OCI-LY7 (cell line): Measurements from ENCODE around the gene TBC1D10A. TPM values are rescaled to one million over a fixed set of nuclear protein-coding genes. Genes with fewer than 3 reads are reported as not detected.

Experiments used
- BruUV-seq: library from RNA; stranded (reverse); fragments of 400-500 nt; replicated peaks from 2 replicates; lab custom pipeline; 2021; lab: Mats Ljungman, UMichigan
- CTCF ChIA-PET: fragments of 300-600 bp; sonication (Branson Sonifier 250); formaldehyde crosslinking; loops from one replicate; lab custom pipeline; 2022; ENCODE audit warnings: antibody characterized with exemption; ENCODE audit not compliant: unreplicated experiment; lab: Charles Lee
- POLR2A ChIA-PET: fragments of 300-600 bp; sonication (Branson Sonifier 250); formaldehyde crosslinking; loops from one replicate; lab custom pipeline; 2022; ENCODE audit warnings: antibody characterized with exemption; lab: Charles Lee
- DNase-seq: peaks from one replicate; pipeline ENCODE4 v3.0.0-alpha.2; 2015; ENCODE audit warnings: low spot score
- H2AFZ ChIP-seq: fragments of 200-600 bp; sonication (generic), shearing (Covaris generic); 2 replicates; pipeline ENCODE4 v1.6.1; 2014; ENCODE audit warnings: mild to moderate bottlenecking, antibody characterized with exemption, low read length, moderate library complexity
- H3K27ac ChIP-seq: fragments of 200-600 bp; sonication (generic); 2 replicates; pipeline ENCODE4 v1.5.1; 2014; ENCODE audit warnings: mixed run types, low read depth, mild to moderate bottlenecking, moderate library complexity, low read length, inconsistent platforms; ENCODE audit not compliant: poor library complexity, severe bottlenecking
- H3K36me3 ChIP-seq: fragments of 200-600 bp; sonication (generic); 2 replicates; pipeline ENCODE4 v1.6.1; 2014; ENCODE audit warnings: mild to moderate bottlenecking, antibody characterized with exemption, low read length, moderate library complexity, mixed read lengths; ENCODE audit not compliant: insufficient read depth
- H3K4me1 ChIP-seq: fragments of 200-600 bp; sonication (generic); 2 replicates; pipeline ENCODE4 v1.5.1; 2014; ENCODE audit warnings: mild to moderate bottlenecking, low read length; ENCODE audit not compliant: insufficient read depth, poor library complexity, severe bottlenecking
- H3K4me2 ChIP-seq: fragments of 200-600 bp; sonication (generic); 2 replicates; pipeline ENCODE4 v1.6.1; 2014; ENCODE audit warnings: mild to moderate bottlenecking, low read length
- H3K4me3 ChIP-seq: fragments of 200-600 bp; sonication (generic); 2 replicates; pipeline ENCODE4 v1.5.1; 2014; ENCODE audit warnings: mild to moderate bottlenecking, low read depth, low read length; ENCODE audit not compliant: poor library complexity, severe bottlenecking
- H3K79me2 ChIP-seq: fragments of 200-600 bp; sonication (generic); 2 replicates; pipeline ENCODE4 v1.6.1; 2016; ENCODE audit warnings: low read depth, mild to moderate bottlenecking, low read length, moderate library complexity, mixed read lengths; ENCODE audit not compliant: insufficient read depth
- H3K9me2 ChIP-seq: fragments of 200-600 bp; sonication (generic); 2 replicates; pipeline ENCODE4 v1.6.1; 2016; ENCODE audit warnings: mild to moderate bottlenecking, low read length, mixed read lengths; ENCODE audit not compliant: insufficient read depth
- H3K9me3 ChIP-seq: fragments of 200-600 bp; sonication (generic); 2 replicates; pipeline ENCODE4 v1.6.1; 2014; ENCODE audit warnings: mild to moderate bottlenecking, mixed run types, low read length, mixed read lengths
- H4K20me1 ChIP-seq: fragments of 200-600 bp; sonication (generic); 2 replicates; pipeline ENCODE4 v1.6.1; 2014; ENCODE audit warnings: mild to moderate bottlenecking, antibody characterized with exemption, low read length, moderate library complexity, mixed read lengths; ENCODE audit not compliant: insufficient read depth
- CTCF ChIP-seq: fragments of 200-600 bp; sonication (generic); conservative IDR thresholded peaks from 2 replicates; pipeline ENCODE4 v1.5.1; 2014; ENCODE audit warnings: mild to moderate bottlenecking, antibody characterized with exemption, low read length, moderate library complexity, mixed read lengths
- EZH2phosphoT487 ChIP-seq: fragments of 200-600 bp; sonication (generic); IDR thresholded peaks from 2 replicates; pipeline ENCODE4 v1.6.1; 2018; ENCODE audit warnings: low read depth, borderline replicate concordance, mild to moderate bottlenecking, mixed run types, antibody characterized with exemption, low read length, moderate library complexity, mixed read lengths
- intact Hi-C: fragments of 100-400 bp; cut with micrococcal nuclease; formaldehyde crosslinking; loops from one replicate; pipeline ENCODE4 v1.10.0; 2022; ENCODE audit not compliant: unreplicated experiment
- total RNA-seq, 2 experiments: library from RNA; depleted of rRNA in 1 of 2; stranded (reverse); fragments of >200 nt in 1 of 2; shearing (Covaris generic) in 1 of 2; gene quantifications; 2 replicates each; pipeline ENCODE4 v1.2.3, GENCODE V29; 2014 to 2022

TBC1D10A gene
- total RNA-seq, 2 experiments from 2014 or later = 15.1 to 16.2 TPM

- DNase-seq = no peak
- Histone ChIP-seq H2AFZ (no peak overlapping the region), H3K4me1 (no peaks in the 10 kb centered on the region), H3K36me3 (no peaks in the 10 kb centered on the region), H3K9me3 (no peaks in the 10 kb centered on the region), H3K4me3 (no peak overlapping the region), H3K4me2 (no peak overlapping the region), H3K27ac (no peak overlapping the region), H3K9me2 (no peaks in the 10 kb centered on the region), H4K20me1 (no peaks in the 10 kb centered on the region), H3K79me2 (no peaks in the 10 kb centered on the region)
- POLR2A ChIA-PET = no interaction called here
- TF ChIP-seq CTCF (no peak), EZH2phosphoT487 (no peak)
- CTCF ChIA-PET = interaction anchor here (0.6 to 1.4 kb wide), 2 partner anchors 10 kb away, joined by 3 to 5 read pairs; no protein-coding TSS in a partner anchor
- intact Hi-C loops = no loop called here
- BruUV-seq = no TSS peak
These were observed 74.1 kb downstream of the TBC1D10A start for GRCh38 chr22:30252411-30253204.

- Histone ChIP-seq H3K79me2 (no peaks in the 10 kb centered on the region), H4K20me1 (no peaks in the 10 kb centered on the region), H3K27ac (no peak overlapping the region), H3K4me1 (no peaks in the 10 kb centered on the region), H3K9me2 (no peaks in the 10 kb centered on the region), H3K36me3 (no peaks in the 10 kb centered on the region), H3K9me3 (no peaks in the 10 kb centered on the region), H3K4me2 (no peak overlapping the region), H2AFZ (no peak overlapping the region), H3K4me3 (no peak overlapping the region)
- POLR2A ChIA-PET = interaction anchor here (0.7 kb wide), 1 partner anchor 145 kb away, joined by 3 read pairs; no protein-coding TSS in a partner anchor
- CTCF ChIA-PET = interaction anchor here (0.6 kb wide), 1 partner anchor 11 kb away, joined by 5 read pairs; no protein-coding TSS in a partner anchor
- DNase-seq = no peak
- BruUV-seq = no TSS peak
- intact Hi-C loops = no loop called here
- TF ChIP-seq CTCF (no peak), EZH2phosphoT487 (no peak)
These were observed 75.0 kb downstream of the TBC1D10A start for GRCh38 chr22:30251711-30252110.
